ENCODE data around the gene CMTM7.

CMTM7 gene

GRCh38 chr3:32414522-32415202, 23.0 kb downstream of the CMTM7 start:
- DNase-seq, result peak; percentile 44

GRCh38 chr3:32419742-32420125, 28.1 kb downstream of the CMTM7 start:
- no peak for DNase-seq

GRCh38 chr3:32420126-32421038, 28.7 kb downstream of the CMTM7 start:
- peak; percentile 25 for DNase-seq

- DNase-seq, result no peak
Observed at GRCh38 chr3:32421185-32421584, 29.5 kb downstream of the CMTM7 start.

GRCh38 chr3:32421991-32422859, 30.6 kb downstream of the CMTM7 start:
- peak; percentile 63 for DNase-seq

- no peak for DNase-seq
Observed at GRCh38 chr3:32422943-32423342, 31.3 kb downstream of the CMTM7 start.

- DNase-seq, result no peak
Observed at GRCh38 chr3:32423534-32423933, 31.9 kb downstream of the CMTM7 start.

- no peak for DNase-seq
Observed at GRCh38 chr3:32423956-32424557, 32.4 kb downstream of the CMTM7 start.

- no peak for DNase-seq
Observed at GRCh38 chr3:32424581-32425250, 33.1 kb downstream of the CMTM7 start.

GRCh38 chr3:32428092-32429068, 36.7 kb downstream of the CMTM7 start:
- no peak for DNase-seq

GRCh38 chr3:32430900-32431299, 39.2 kb downstream of the CMTM7 start:
- DNase-seq, result no peak

GRCh38 chr3:32431481-32431880, 39.8 kb downstream of the CMTM7 start:
- no peak for DNase-seq

GRCh38 chr3:32432045-32432710, 40.5 kb downstream of the CMTM7 start:
- DNase-seq, result no peak

GRCh38 chr3:32432711-32433530, 41.3 kb downstream of the CMTM7 start:
- peak; percentile 29 for DNase-seq

- no peak for DNase-seq
Observed at GRCh38 chr3:32434206-32434605, 42.6 kb downstream of the CMTM7 start.

GRCh38 chr3:32435911-32436815, 44.5 kb downstream of the CMTM7 start:
- DNase-seq, result no peak

- no peak for DNase-seq
Observed at GRCh38 chr3:32436816-32437189, 45.1 kb downstream of the CMTM7 start.

GRCh38 chr3:32437896-32438295, 46.2 kb downstream of the CMTM7 start:
- DNase-seq, result no peak

Data from fibroblast of upper back skin (primary cell).